ENCODE data around the gene NCAM1.

DNA sequence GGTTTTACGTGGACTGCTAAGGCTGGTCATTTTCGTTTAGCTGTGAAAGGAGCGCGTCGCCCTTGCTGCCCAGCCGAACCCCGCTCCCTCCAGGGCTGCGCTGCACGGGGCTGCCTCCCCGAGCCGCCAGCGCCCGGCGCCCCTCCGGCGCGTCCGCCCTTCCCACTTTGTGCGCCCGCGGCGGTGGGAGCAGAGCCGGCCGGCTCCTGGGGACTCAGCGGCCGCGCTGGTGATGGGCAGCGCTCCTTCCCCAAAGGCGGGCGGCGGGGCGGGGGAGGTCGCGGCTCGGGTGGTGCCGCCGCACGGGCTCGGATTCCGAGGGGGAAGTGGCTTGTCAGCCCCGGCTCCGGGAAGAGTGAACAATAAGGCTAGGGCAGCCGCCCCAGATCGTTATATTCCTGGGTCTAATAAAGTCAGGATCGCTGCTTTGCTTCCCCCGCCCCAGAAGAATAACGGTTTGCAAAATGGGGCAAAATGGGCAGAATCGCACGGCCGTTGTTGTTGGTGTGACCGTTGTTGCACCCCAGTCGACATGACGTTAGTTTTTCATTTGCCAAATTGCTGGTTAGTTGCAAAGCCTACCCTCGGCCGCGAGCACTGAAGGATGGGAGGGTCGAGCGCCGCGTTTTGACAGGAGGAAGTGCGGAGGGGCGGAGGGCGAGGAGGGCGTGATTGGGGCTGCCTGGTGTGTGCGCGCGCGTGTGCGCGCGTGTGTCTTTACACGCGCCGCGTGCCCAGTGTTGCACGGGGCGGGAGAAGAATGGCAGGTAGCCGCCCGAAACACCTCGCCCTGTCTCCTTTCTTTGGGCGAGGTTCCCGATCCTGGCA, 745 bp downstream of the NCAM1 start:
- TF ChIP-seq CTCF (IDR thresholded peaks at IDR 0.05) (no peak), POLR2A (IDR thresholded peaks at IDR 0.05) (no peak), POLR2AphosphoS5 (IDR thresholded peaks at IDR 0.05) (no peak), EP300 (IDR thresholded peaks at IDR 0.05) (no peak)

All from upper lobe of left lung (tissue), 4 donors.